Neural cell (in vitro differentiated cells): Measurements from ENCODE around the gene KLHDC7B. TPM values are rescaled to one million over a fixed set of nuclear protein-coding genes. Genes with fewer than 3 reads are reported as not detected.

Source experiments
- H2AFZ ChIP-seq: fragments of 200-600, 300-800 bp; sonication (generic), shearing (Covaris generic); 2 replicates; pipeline ENCODE4 v1.6.0; 2014; ENCODE audit warnings: low read depth, mild to moderate bottlenecking, antibody characterized with exemption, low read length, moderate library complexity
- H3F3A ChIP-seq: fragments of 200-600 bp; shearing (Covaris generic); 2 replicates; pipeline ENCODE4 v1.6.1; 2016; ENCODE audit warnings: mild to moderate bottlenecking, moderate library complexity, mixed read lengths, antibody characterized with exemption, low read length; ENCODE audit not compliant: insufficient read depth, poor library complexity, severe bottlenecking
- H3K27ac ChIP-seq: fragments of 200-600, 300-800 bp; sonication (generic), shearing (Covaris generic); 2 replicates; pipeline ENCODE4 v1.5.1; 2014; ENCODE audit warnings: mild to moderate bottlenecking, low read length, moderate library complexity
- H3K27me3 ChIP-seq: fragments of 300-800, 200-600 bp; sonication (generic), shearing (Covaris generic); 2 replicates; pipeline ENCODE4 v1.6.0; 2014; ENCODE audit warnings: mild to moderate bottlenecking, low read depth, low read length, moderate library complexity; ENCODE audit not compliant: insufficient read depth
- H3K36me3 ChIP-seq: fragments of 300-800, 200-600 bp; sonication (generic), shearing (Covaris generic); 2 replicates; pipeline ENCODE4 v1.5.1; 2014; ENCODE audit warnings: mild to moderate bottlenecking, antibody characterized with exemption, low read length, moderate library complexity; ENCODE audit not compliant: insufficient read depth
- H3K4me2 ChIP-seq: fragments of 300-800, 200-600 bp; sonication (generic), shearing (Covaris generic); 2 replicates; pipeline ENCODE4 v1.6.0; 2014; ENCODE audit warnings: mild to moderate bottlenecking, low read length
- H3K4me3 ChIP-seq: fragments of 300-800, 200-600 bp; sonication (generic), shearing (Covaris generic); 2 replicates; pipeline ENCODE4 v1.5.1; 2014; ENCODE audit warnings: mild to moderate bottlenecking, low read length, moderate library complexity
- H3K79me2 ChIP-seq: fragments of 200-600 bp; shearing (Covaris generic); replicated peaks from 2 replicates; pipeline ENCODE4 v1.6.0; 2014; ENCODE audit warnings: mild to moderate bottlenecking, low read length, moderate library complexity; ENCODE audit not compliant: insufficient read depth
- H3K9ac ChIP-seq: fragments of 300-800, 200-600 bp; sonication (generic), shearing (Covaris generic); 2 replicates; pipeline ENCODE4 v1.6.1; 2016; ENCODE audit warnings: mild to moderate bottlenecking, low read length, mixed read lengths
- H3K9me2 ChIP-seq: fragments of 200-600 bp; shearing (Covaris generic); 2 replicates; pipeline ENCODE4 v1.6.1; 2016; ENCODE audit warnings: mild to moderate bottlenecking, low read length, mixed read lengths; ENCODE audit not compliant: insufficient read depth
- H3K9me3 ChIP-seq: fragments of 200-600, 300-800 bp; sonication (generic), shearing (Covaris generic); 2 replicates; pipeline ENCODE4 v1.6.1; 2016; ENCODE audit warnings: mild to moderate bottlenecking, mixed run types, low read length, moderate library complexity, mixed read lengths
- H4K20me1 ChIP-seq: fragments of 200-600 bp; shearing (Covaris generic); 2 replicates; pipeline ENCODE4 v1.6.1; 2016; ENCODE audit warnings: mild to moderate bottlenecking, mixed run types; ENCODE audit not compliant: insufficient read depth
- CTCF ChIP-seq: fragments of 450-650 bp; IDR thresholded peaks from 2 replicates; pipeline ENCODE4 v1.5.1; 2014; ENCODE audit warnings: antibody characterized with exemption, mild to moderate bottlenecking, moderate library complexity; ENCODE audit not compliant: poor library complexity, severe bottlenecking
- EP300 ChIP-seq: fragments of 450-650 bp; conservative IDR thresholded peaks from 2 replicates; pipeline ENCODE4 v1.6.1; 2014; ENCODE audit warnings: antibody characterized with exemption, mild to moderate bottlenecking, moderate library complexity; ENCODE audit not compliant: poor library complexity, severe bottlenecking
- EZH2 ChIP-seq: fragments of 200-600, 300-800 bp; shearing (Covaris generic), sonication (generic); IDR thresholded peaks from 2 replicates; pipeline ENCODE4 v1.6.1; 2014; ENCODE audit warnings: antibody characterized with exemption, low read length, borderline replicate concordance, mild to moderate bottlenecking; ENCODE audit not compliant: insufficient read depth, poor library complexity, severe bottlenecking
- MXI1 ChIP-seq: fragments of 450-650 bp; conservative IDR thresholded peaks from 2 replicates; pipeline ENCODE4 v1.6.1; 2014; ENCODE audit warnings: antibody characterized with exemption, mild to moderate bottlenecking; ENCODE audit not compliant: poor library complexity, severe bottlenecking
- POLR2AphosphoS5 ChIP-seq: IDR thresholded peaks from 2 replicates; pipeline ENCODE4 v1.6.1; 2012
- RAD21 ChIP-seq: fragments of 450-650 bp; conservative IDR thresholded peaks from 2 replicates; pipeline ENCODE4 v1.6.1; 2014; ENCODE audit warnings: antibody characterized with exemption, mild to moderate bottlenecking, moderate library complexity
- SMC3 ChIP-seq: fragments of 450-650 bp; conservative IDR thresholded peaks from 2 replicates; pipeline ENCODE4 v1.6.1; 2014; ENCODE audit warnings: antibody characterized with exemption, mild to moderate bottlenecking, moderate library complexity; ENCODE audit not compliant: poor library complexity
- TAF1 ChIP-seq: IDR thresholded peaks from 2 replicates; pipeline ENCODE4 v1.6.1; 2012; ENCODE audit warnings: low read depth
- polyA plus RNA-seq: library from polyadenylated mRNA; depleted of rRNA; stranded (reverse); fragments of >200 nt; gene quantifications from 2 replicates; pipeline ENCODE4 v1.2.3, GENCODE V29; 2014
- TF ChIP-seq, protein P1 (sequence below): IDR thresholded peaks from 2 replicates; pipeline ENCODE4 v1.6.1; 2012; ENCODE audit warnings: borderline replicate concordance

The KLHDC7B gene
- polyA plus RNA-seq, 1 donor from 2014 or later: not detected

DNA sequence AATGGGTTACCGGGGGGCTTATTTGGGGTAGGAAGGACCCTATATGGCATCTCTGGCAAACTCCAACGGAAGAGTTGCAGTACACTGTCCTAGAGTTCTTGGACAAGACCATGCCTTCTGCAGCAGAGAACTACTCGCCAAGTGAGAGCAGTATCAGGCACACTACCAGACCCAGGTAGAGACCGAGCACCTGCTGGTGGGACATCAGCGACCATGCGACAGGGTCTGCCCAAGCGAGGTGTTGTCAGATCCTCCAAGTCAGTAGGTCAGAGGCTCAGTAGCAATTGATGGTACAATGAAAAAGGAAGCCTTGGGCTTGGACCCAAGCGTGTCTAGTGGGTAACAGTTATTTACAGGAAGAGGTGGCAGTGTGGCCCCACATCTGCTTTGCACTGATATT lies 40.1 kb downstream of the KLHDC7B start:
- Histone ChIP-seq H3K36me3 (no peaks in the 10 kb centered on the region), H3K4me3 (no peak overlapping the region), H4K20me1 (no peaks in the 10 kb centered on the region), H3F3A (no peaks in the 10 kb centered on the region), H3K27ac (no peak overlapping the region), H3K9me2 (no peaks in the 10 kb centered on the region), H3K27me3 (no peaks in the 10 kb centered on the region), H3K4me2 (no peak overlapping the region), H2AFZ (no peak overlapping the region), H3K79me2 (peaks cover 9% of the 10 kb centered on the region), H3K9ac (no peak overlapping the region), H3K9me3 (no peaks in the 10 kb centered on the region)
- TF ChIP-seq RAD21 (no peak), POLR2AphosphoS5 (no peak)
- TF ChIP-seq, protein P1, sequence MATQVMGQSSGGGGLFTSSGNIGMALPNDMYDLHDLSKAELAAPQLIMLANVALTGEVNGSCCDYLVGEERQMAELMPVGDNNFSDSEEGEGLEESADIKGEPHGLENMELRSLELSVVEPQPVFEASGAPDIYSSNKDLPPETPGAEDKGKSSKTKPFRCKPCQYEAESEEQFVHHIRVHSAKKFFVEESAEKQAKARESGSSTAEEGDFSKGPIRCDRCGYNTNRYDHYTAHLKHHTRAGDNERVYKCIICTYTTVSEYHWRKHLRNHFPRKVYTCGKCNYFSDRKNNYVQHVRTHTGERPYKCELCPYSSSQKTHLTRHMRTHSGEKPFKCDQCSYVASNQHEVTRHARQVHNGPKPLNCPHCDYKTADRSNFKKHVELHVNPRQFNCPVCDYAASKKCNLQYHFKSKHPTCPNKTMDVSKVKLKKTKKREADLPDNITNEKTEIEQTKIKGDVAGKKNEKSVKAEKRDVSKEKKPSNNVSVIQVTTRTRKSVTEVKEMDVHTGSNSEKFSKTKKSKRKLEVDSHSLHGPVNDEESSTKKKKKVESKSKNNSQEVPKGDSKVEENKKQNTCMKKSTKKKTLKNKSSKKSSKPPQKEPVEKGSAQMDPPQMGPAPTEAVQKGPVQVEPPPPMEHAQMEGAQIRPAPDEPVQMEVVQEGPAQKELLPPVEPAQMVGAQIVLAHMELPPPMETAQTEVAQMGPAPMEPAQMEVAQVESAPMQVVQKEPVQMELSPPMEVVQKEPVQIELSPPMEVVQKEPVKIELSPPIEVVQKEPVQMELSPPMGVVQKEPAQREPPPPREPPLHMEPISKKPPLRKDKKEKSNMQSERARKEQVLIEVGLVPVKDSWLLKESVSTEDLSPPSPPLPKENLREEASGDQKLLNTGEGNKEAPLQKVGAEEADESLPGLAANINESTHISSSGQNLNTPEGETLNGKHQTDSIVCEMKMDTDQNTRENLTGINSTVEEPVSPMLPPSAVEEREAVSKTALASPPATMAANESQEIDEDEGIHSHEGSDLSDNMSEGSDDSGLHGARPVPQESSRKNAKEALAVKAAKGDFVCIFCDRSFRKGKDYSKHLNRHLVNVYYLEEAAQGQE: no peak

DNA sequence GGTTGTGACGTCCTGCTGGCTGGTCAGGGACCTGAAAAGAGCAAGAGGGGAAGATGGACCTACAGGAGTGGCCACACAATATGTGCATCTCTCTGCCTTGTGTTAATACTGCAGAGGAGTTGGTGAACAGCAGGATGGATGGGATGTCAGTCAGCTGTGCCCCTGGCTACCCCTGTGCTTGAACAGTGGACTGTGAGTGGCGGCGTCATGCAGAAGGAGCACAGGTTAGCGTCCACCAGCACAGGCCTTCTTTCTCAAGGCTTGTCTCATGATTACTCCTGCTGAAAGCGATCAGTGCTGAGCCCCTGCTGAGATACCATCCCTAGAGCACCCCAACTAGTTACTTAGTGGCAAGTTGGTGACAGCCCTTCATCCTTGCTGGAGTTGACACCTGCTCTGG lies 40.7 kb downstream of the KLHDC7B start:
- Histone ChIP-seq H3K4me3 (no peak overlapping the region), H3K9ac (no peak overlapping the region), H3K9me3 (no peaks in the 10 kb centered on the region), H3K27ac (no peak overlapping the region), H3K9me2 (no peaks in the 10 kb centered on the region), H4K20me1 (no peaks in the 10 kb centered on the region), H3F3A (no peaks in the 10 kb centered on the region), H3K79me2 (peaks cover 8% of the 10 kb centered on the region), H3K36me3 (no peaks in the 10 kb centered on the region), H2AFZ (no peak overlapping the region), H3K27me3 (no peaks in the 10 kb centered on the region), H3K4me2 (no peak overlapping the region)
- TF ChIP-seq SMC3 (no peak), RAD21 (no peak), CTCF (no peak), EP300 (no peak), MXI1 (no peak), TAF1 (no peak), POLR2AphosphoS5 (no peak), EZH2 (no peak)
- TF ChIP-seq, protein P1: no peak
